Activated B cell treated with CpG ODN at 0.5 μM for 24 hours (primary cell): ENCODE measurements around the gene GRAMD1A. TPM values are rescaled to one million over a fixed set of nuclear protein-coding genes. Genes with fewer than 3 reads are reported as not detected.

Experiments
- ATAC-seq: fragments of 200-7000 bp; cut with Tn5 transposase; one replicate; pipeline ENCODE4 v1.10.0; 2021; ENCODE audit warnings: low read depth, mild to moderate bottlenecking, moderate library complexity
- CTCF ChIA-PET: fragments of 350-600 bp; sonication (Branson Sonifier 250); formaldehyde crosslinking; loops from one replicate; lab custom pipeline; 2021; ENCODE audit warnings: antibody characterized with exemption; lab: Charles Lee
- POLR2A ChIA-PET: fragments of 350-600 bp; sonication (Branson Sonifier 250); formaldehyde crosslinking; loops from one replicate; lab custom pipeline; 2021; ENCODE audit warnings: antibody characterized with exemption; lab: Charles Lee
- DNase-seq: peaks from one replicate; pipeline ENCODE4 v3.0.0; 2022
- H3K27ac Mint-ChIP-seq: one replicate; pipeline ENCODE4 v1.8.0; 2020; ENCODE audit warnings: mixed read lengths
- H3K27me3 Mint-ChIP-seq: one replicate; pipeline ENCODE4 v1.8.0; 2021; ENCODE audit warnings: mixed read lengths
- H3K36me3 Mint-ChIP-seq: one replicate; pipeline ENCODE4 v1.8.0; 2021; ENCODE audit warnings: low read depth, mixed read lengths
- H3K4me1 Mint-ChIP-seq: one replicate; pipeline ENCODE4 v1.8.0; 2021; ENCODE audit warnings: mixed read lengths
- H3K4me3 Mint-ChIP-seq: one replicate; pipeline ENCODE4 v1.8.0; 2020; ENCODE audit warnings: mild to moderate bottlenecking, mixed read lengths
- H3K9me3 Mint-ChIP-seq: one replicate; pipeline ENCODE4 v1.8.0; 2020; ENCODE audit warnings: mixed read lengths
- intact Hi-C: fragments of 100-400 bp; cut with micrococcal nuclease; formaldehyde crosslinking; loops from one replicate; pipeline ENCODE4 v1.15.1; 2024
- total RNA-seq: library from RNA; stranded (reverse); gene quantifications from 2 replicates; pipeline ENCODE4 v1.2.3, GENCODE V29; 2022
- TF ChIP-seq, protein P1 (sequence below): fragments of 200-600 bp; IDR thresholded peaks from one replicate; pipeline ENCODE4 v1.8.0; 2022; ENCODE audit warnings: antibody characterized with exemption, mild to moderate bottlenecking

GRAMD1A gene
- total RNA-seq, 1 donor from 2014 or later, result 52.9 TPM

DNA sequence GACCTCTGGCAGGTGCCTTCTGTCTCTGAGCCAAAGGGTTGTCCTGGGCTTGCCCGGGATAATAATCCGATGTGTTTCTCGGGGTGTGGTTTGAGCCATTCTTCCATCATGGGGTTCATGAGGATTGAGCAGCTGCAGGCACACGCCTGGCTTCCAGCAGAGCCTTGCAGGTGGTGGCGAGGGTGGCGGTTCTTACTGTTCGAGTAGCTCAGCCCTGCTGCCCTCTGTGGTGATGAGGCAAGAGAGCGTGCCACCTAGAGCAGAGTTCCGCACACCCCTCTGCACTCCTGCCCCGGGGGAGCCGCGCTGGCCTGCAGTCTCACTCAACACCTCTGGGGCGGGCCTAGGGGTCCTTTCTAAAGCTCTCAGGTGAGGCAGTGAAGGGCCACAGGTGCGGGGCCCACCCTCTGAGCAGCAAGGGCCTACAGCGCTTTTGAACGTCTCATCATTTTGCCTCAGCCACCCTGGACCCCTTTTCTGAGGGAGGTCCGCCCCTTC lies 33.9 kb downstream of the GRAMD1A start:
- POLR2A ChIA-PET, result no interaction called here
- Mint-ChIP-seq H3K27ac (no peak overlapping the region), H3K4me1 (peaks cover 22% of the 10 kb centered on the region), H3K27me3 (peaks cover 20% of the 10 kb centered on the region), H3K9me3 (no peaks in the 10 kb centered on the region), H3K36me3 (no peaks in the 10 kb centered on the region), H3K4me3 (no peak overlapping the region)
- TF ChIP-seq, protein P1, sequence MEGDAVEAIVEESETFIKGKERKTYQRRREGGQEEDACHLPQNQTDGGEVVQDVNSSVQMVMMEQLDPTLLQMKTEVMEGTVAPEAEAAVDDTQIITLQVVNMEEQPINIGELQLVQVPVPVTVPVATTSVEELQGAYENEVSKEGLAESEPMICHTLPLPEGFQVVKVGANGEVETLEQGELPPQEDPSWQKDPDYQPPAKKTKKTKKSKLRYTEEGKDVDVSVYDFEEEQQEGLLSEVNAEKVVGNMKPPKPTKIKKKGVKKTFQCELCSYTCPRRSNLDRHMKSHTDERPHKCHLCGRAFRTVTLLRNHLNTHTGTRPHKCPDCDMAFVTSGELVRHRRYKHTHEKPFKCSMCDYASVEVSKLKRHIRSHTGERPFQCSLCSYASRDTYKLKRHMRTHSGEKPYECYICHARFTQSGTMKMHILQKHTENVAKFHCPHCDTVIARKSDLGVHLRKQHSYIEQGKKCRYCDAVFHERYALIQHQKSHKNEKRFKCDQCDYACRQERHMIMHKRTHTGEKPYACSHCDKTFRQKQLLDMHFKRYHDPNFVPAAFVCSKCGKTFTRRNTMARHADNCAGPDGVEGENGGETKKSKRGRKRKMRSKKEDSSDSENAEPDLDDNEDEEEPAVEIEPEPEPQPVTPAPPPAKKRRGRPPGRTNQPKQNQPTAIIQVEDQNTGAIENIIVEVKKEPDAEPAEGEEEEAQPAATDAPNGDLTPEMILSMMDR, result no peak
- CTCF ChIA-PET, result no interaction called here
- DNase-seq, result no peak
- no peak for ATAC-seq
- intact Hi-C loops, result no loop called here

DNA sequence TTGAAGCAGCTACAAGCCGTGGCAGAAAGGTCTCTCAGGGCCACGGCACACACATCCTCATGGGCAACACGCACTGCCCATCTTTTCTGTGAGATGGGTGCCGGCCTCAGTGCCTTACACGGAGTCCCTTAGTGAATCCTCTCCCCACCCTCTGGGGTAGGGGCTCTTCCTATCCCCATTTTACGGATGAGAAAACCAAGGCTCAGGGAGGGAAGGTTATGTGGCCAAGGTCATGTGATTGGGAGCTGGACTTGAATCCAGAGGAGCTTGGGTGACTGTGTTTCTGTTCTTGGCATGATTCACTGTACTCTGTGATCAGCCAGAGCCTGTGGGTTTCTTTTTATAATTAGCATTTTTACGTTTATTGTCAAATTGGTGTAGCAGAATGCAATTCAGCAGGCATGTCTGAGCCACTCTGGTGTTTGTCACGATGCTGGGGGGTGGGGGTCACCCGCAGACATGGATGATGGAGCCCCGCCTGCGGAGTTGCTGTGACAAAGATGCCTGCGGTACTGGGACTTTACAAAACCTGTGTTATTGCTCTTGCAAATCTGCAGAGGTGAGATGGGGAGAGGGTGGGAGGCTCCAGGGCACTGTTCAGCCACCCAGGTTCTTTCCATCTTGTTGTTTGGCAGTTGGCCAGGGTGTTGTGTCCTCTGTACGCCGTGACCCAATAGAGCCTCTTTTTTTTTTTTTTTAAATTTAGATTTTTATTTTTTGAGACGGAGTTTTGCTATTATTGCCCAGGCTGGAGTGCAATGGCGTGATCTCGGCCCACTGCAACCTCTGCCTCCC lies 34.7 kb downstream of the GRAMD1A start:
- peaks cover 18% of the 10 kb centered on the region for H3K27me3 Mint-ChIP-seq
- POLR2A ChIA-PET, result no interaction called here
- H3K4me3 Mint-ChIP-seq, result no peak overlapping the region
- no peaks in the 10 kb centered on the region for H3K9me3 Mint-ChIP-seq
- peaks cover 27% of the 10 kb centered on the region for H3K4me1 Mint-ChIP-seq
- ATAC-seq (no peak), DNase-seq (no peak)
- no peak overlapping the region for H3K27ac Mint-ChIP-seq
- no peaks in the 10 kb centered on the region for H3K36me3 Mint-ChIP-seq
- intact Hi-C loops, result no loop called here
- TF ChIP-seq, protein P1, result no peak
- CTCF ChIA-PET, result no interaction called here

DNA sequence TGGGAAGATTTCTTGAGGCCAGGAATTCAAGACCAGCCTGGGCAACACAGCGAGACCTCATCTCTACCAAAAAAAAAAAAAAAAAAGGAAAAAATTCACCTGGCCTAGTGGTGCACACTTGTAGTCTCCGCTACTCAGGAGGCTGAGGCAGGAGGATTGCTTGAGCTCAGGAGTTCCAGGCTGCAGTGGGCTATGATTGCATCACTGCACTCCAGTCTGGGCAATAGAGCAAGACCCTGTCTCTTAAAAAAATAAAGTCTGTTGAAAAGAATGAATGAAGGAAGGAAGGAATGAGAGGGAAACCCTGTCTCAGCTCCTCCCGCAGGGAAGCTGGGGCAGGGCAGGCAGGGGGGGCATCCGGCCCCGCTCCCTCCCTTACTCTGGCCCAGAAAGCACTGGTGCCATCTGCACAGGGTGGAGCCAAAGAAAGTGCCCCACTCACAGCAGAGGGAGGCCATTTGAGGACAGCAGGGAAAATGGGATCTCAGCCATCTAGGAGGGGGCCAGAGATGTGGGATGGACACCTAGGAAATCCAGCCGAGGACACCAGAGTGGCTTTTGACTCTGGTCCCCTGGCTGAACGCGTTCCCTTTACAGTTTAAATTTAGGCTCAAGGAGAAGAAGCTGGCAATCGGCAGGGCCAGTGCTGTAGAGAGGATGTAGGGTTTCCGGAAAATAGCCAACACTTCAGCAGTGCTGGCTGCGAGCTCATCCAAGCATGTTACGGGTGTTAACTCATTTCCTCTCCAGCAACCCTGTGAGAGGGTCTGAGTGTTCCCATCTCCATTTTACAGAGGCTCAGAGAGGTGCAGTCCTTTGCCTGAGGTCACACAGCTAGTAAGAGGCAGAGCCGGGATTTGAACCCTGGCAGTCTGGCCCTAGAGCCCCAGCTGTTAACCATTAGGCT lies 37.8 kb downstream of the GRAMD1A start:
- ChIA-PET CTCF (interaction anchor here (0.9 to 2.0 kb wide), 2 partner anchors 9 to 99 kb away, joined by 3 to 6 read pairs; no protein-coding TSS in a partner anchor), POLR2A (interaction anchor here (0.6 to 0.9 kb wide), 5 partner anchors 8 to 674 kb away, joined by 3 to 12 read pairs (median 3); no protein-coding TSS in a partner anchor)
- no peak for DNase-seq
- TF ChIP-seq, protein P1, result no peak
- Mint-ChIP-seq H3K9me3 (no peaks in the 10 kb centered on the region), H3K27ac (peak overlapping the region; percentile 30), H3K27me3 (peaks cover 6% of the 10 kb centered on the region), H3K4me1 (peaks cover 41% of the 10 kb centered on the region), H3K36me3 (no peaks in the 10 kb centered on the region), H3K4me3 (peak overlapping the region; percentile 15)
- peak; percentile 79 for ATAC-seq
- intact Hi-C loops, result no loop called here

DNA sequence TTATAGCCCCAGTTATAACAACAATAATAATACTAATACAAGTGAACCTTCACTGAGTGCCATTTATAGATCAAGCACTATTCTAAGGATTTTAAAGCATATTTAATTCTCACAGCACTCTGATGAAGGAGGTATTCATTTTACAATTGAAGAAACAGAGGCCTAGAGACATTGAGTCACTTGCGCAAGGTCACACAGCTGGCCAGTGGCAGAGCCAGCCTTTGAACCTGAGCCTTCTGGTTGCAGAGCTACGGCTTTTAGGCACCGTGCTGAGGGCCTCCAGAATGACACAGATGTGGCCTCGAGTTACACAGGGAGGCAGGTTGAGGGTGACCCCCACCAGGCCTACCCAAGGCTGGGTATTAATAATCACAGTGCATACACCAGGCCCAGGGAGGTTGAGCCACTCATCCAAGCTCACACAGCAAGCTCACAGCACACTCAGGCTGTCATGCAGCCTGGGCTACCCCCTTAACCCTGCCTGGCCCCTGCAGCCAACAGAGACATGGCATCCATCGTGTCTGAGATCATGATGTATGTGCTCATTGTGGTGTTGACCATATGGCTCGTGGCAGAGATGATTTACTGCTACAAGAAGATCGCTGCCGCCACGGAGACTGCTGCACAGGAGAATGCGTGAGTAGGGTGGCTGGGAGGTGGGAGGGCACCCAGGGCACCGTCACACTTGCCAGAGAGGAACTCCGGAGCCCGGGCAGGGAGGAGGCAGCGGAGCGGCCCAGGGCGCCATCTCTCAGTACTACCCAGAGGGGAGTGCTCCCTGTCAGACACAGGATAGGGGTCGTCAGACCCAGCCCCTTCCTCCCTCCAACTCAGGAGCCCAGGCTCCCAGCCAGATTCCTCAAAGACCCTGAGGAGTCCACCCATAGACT lies 38.7 kb downstream of the GRAMD1A start:
- POLR2A ChIA-PET, result interaction anchor here (0.7 to 0.9 kb wide), 3 partner anchors 9 to 1014 kb away, joined by 3 to 5 read pairs (median 3); no protein-coding TSS in a partner anchor

More for the DNA sequence above, 38.7 kb downstream of the GRAMD1A start:
- no peaks in the 10 kb centered on the region for H3K9me3 Mint-ChIP-seq
- H3K36me3 Mint-ChIP-seq, result no peaks in the 10 kb centered on the region
- no peak overlapping the region for H3K27ac Mint-ChIP-seq
- H3K4me1 Mint-ChIP-seq, result peaks cover 41% of the 10 kb centered on the region
- ATAC-seq (peak; percentile 49), DNase-seq (no peak)
- H3K4me3 Mint-ChIP-seq, result peak overlapping the region; percentile 52
- intact Hi-C loops, result no loop called here
- TF ChIP-seq, protein P1, result no peak
- no peaks in the 10 kb centered on the region for H3K27me3 Mint-ChIP-seq
- CTCF ChIA-PET, result interaction anchor here (0.9 to 2.0 kb wide), 2 partner anchors 8 to 98 kb away, joined by 3 to 6 read pairs; no protein-coding TSS in a partner anchor
